T-helper 17 cell (primary cell): Measurements from ENCODE around the gene PLD1. TPM values are rescaled to one million over a fixed set of nuclear protein-coding genes. Genes with fewer than 3 reads are reported as not detected.
"Not testable (repeated sequence)": the region's sequence is repeated elsewhere in the genome, so short reads cannot be mapped to it uniquely, and the experiment has no call there.

Experiments
- ATAC-seq: fragments of 150-1000 bp; cut with Tn5 transposase; 2 replicates; pipeline ENCODE4 v1.10.0; 2021; ENCODE audit warnings: mild to moderate bottlenecking, moderate library complexity
- DNase-seq, 3 donors: peaks; one replicate each; pipeline versions ENCODE4 v3.0.0 to v3.0.0-alpha.2; 2020 to 2021
- H3K9me3 ChIP-seq: one replicate; pipeline ENCODE4 v1.7.0; 2013; ENCODE audit warnings: low read length, mild to moderate bottlenecking; ENCODE audit not compliant: control insufficient read depth, poor library complexity, severe bottlenecking
- H3K27ac Mint-ChIP-seq: one replicate; pipeline ENCODE4 v1.8.0; 2022; ENCODE audit warnings: mild to moderate bottlenecking, moderate library complexity, mixed read lengths
- H3K27me3 Mint-ChIP-seq: one replicate; pipeline ENCODE4 v1.8.0; 2022; ENCODE audit warnings: mixed read lengths
- H3K36me3 Mint-ChIP-seq: one replicate; pipeline ENCODE4 v1.8.0; 2022; ENCODE audit warnings: low read depth, mixed read lengths
- H3K4me1 Mint-ChIP-seq: one replicate; pipeline ENCODE4 v1.8.0; 2022; ENCODE audit warnings: mild to moderate bottlenecking, mixed read lengths
- H3K4me3 Mint-ChIP-seq: one replicate; pipeline ENCODE4 v1.8.0; 2022; ENCODE audit warnings: mild to moderate bottlenecking, moderate library complexity, mixed read lengths
- total RNA-seq, 4 donors: library from RNA in 2 of 4; stranded (reverse) in 2 of 4; gene quantifications; one replicate each; pipeline ENCODE4 v1.2.3 and lab custom pipeline; 2022 to 2026

PLD1 gene
- total RNA-seq, 2 donors from 2014 or later = 6.2 to 9.4 TPM

DNA sequence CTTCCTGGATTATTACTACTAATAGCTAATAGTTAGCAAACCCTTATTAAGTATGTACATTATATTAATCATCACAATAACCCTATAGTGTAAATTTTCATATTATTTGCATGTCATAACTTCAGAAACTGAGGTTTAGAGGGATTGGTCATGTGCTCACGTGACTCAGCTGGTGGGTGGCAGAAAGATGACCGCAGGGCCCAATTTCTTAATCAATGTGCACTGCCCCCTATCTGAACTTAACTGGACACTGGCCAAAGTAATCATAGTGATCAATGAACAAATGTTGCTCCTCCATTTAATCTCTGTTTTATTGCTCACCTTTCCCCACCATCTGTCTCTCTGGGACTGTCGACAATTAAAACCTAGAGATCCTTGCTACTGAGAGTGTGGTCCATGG, 52.2 kb downstream of the PLD1 start:
- H3K4me1 Mint-ChIP-seq = peaks cover 4% of the 10 kb centered on the region

DNA sequence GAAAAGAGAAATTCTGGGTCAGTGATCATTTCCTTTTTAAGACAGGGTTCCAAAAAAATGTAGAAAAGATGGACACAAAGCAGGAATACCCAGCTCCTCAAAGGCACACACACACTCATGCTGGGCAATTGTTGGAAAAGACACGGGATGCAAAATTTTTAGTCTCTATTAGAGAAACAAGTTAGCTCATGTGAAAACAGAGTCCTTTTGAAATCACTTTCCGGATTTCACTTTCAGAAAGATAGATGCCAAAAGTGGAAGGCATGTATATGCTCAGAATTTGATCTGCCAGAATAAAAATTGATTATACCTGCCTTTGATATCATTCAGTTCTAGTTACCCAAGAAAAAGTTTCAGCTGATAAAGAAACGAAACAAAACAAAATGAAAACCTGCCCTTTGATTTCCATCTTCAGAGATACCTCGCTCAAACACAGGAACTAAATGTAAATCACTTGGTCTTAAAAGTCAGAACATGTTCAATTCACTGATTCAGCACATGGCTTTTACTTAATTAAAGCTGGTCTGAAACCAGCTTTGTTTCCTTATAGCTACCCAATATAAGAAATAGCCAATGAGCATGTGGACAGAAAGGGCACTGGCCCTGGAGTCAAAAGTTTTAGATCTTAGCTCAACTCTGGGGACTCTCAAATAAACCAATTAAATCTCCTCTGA, 52.8 kb downstream of the PLD1 start:
- Mint-ChIP-seq H3K4me1 (peaks cover 5% of the 10 kb centered on the region), H3K27ac (no peak overlapping the region), H3K27me3 (peaks cover 16% of the 10 kb centered on the region), H3K4me3 (no peak overlapping the region), H3K36me3 (peaks cover 2% of the 10 kb centered on the region)
- ATAC-seq (no peak), DNase-seq (no peak)
- no peaks in the 10 kb centered on the region for H3K9me3 ChIP-seq

More for the DNA sequence above, 52.2 kb downstream of the PLD1 start:
- Mint-ChIP-seq H3K36me3 (peaks cover 2% of the 10 kb centered on the region), H3K4me3 (no peak overlapping the region), H3K27me3 (peaks cover 17% of the 10 kb centered on the region), H3K27ac (no peak overlapping the region)
- H3K9me3 ChIP-seq = no peaks in the 10 kb centered on the region
- DNase-seq (no peak), ATAC-seq (no peak)

DNA sequence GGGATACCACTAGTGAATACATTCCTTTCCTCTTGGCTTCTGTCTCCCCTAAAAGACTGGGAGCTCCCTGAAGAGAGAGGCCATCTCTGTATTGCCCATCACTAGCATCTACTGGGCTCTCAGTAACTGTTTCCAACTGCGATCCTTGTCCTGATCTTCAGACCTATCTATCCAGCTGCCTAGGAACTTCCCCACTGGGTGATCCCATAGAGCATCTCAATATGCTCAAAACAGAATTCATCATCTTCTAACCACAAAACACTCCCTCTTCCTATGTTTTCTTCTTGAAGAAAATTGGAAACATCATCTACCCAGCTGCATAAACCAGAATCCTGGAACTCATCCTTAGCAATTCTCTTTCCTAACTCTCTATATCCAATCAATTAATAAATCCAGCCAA, 54.6 kb downstream of the PLD1 start:
- H3K27me3 Mint-ChIP-seq = peaks cover 6% of the 10 kb centered on the region
- no peak for ATAC-seq
- DNase-seq = no peak
- H3K4me3 Mint-ChIP-seq = no peak overlapping the region
- no peaks in the 10 kb centered on the region for H3K9me3 ChIP-seq
- no peaks in the 10 kb centered on the region for H3K36me3 Mint-ChIP-seq
- H3K27ac Mint-ChIP-seq = no peak overlapping the region
- H3K4me1 Mint-ChIP-seq = peaks cover 4% of the 10 kb centered on the region

DNA sequence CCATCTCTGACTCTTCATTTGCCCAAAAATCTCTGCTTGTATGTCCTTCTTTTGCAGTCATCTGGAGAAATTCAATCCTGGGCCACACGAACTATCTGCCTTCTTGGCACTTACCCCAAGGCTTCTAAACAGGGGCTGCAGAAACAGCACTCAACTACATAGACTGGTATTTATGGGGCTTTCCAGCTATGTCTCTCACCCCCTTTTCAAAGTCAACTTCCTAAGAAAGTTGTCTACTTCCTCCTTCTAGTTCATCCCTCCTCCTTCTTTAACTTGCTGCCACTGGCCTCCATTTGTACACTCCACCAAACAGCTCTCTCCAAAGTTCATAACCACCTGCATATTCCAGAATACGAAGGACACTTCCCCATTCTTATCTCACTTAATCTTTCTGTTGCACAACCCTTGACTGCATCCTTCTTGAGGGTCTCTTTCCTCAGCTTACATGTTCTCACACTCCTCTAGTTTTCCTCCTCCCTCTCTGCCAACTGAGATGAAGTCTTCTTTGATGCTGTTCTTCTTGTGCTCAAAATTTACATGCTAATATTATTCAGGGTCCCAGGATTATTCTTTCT, 55.2 kb downstream of the PLD1 start:
- no peak for ATAC-seq
- no peaks in the 10 kb centered on the region for H3K9me3 ChIP-seq
- Mint-ChIP-seq H3K4me3 (no peak overlapping the region), H3K4me1 (peaks cover 5% of the 10 kb centered on the region), H3K27ac (no peak overlapping the region), H3K27me3 (peaks cover 2% of the 10 kb centered on the region), H3K36me3 (peaks cover 1% of the 10 kb centered on the region)
- no peak for DNase-seq

DNA sequence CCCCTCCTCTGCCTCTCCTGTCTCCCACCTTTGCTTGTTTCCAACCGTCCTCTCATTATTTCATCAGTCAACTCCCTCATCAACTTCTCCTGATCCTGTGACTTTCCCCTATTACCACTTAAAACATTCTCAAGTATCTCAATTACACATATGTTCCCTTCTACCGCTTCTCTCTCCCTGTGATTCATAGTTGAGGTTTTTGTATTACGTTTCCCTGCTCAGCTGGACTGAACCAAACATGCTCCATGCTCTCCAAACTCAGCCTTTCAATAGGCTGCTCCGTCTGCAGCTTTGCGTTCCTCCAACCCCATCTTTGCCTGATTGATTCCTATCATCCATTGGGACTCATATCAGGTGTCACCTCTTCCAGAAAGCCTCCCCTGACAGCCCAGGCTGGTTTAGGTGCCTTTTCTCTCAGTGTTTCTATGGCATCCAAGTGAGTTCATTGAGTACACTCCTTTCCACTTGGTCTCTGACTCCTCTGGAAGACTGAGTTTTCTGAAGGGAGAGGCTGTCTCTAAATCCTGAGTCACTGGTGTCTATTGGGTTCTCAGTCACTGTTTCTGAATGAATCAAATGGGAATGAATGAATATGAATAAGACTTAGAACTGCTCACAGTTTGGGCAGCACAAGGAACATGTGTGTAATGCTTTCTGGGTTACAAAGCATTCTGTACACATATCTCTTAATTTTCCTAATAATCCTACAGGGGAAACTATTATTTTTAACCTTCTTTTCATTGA, 56.4 kb downstream of the PLD1 start:
- Mint-ChIP-seq H3K36me3 (peaks cover 3% of the 10 kb centered on the region), H3K27ac (no peak overlapping the region), H3K4me3 (no peak overlapping the region), H3K4me1 (peaks cover 9% of the 10 kb centered on the region), H3K27me3 (peaks cover 9% of the 10 kb centered on the region)
- no peaks in the 10 kb centered on the region for H3K9me3 ChIP-seq
- no peak for DNase-seq
- no peak for ATAC-seq

DNA sequence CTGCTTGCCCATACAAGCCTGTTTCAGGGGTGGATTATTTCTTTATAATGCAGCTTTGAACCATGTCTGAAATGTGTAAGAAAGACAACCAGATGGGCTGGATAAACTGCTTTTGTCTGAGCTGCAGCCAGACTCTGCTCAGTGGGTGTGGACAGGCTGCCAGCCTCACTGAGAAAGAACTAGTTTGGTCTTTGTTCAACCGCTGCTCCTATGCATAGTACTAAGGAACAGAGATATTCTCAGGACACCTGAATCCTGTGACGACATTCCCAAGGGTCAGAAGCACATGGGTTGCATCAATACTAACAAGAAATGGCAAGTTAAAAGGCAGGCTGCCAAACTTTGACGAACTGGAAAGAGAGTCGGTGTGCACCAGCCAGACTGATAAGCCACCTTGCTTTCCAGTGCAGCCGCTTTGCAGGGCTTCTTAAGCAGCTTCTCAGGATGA, 57.2 kb downstream of the PLD1 start:
- peaks cover 3% of the 10 kb centered on the region for H3K36me3 Mint-ChIP-seq
- no peaks in the 10 kb centered on the region for H3K9me3 ChIP-seq
- DNase-seq (no peak), ATAC-seq (no peak)
- H3K4me3 Mint-ChIP-seq = no peak overlapping the region
- H3K4me1 Mint-ChIP-seq = peaks cover 9% of the 10 kb centered on the region
- H3K27ac Mint-ChIP-seq = no peak overlapping the region
- peaks cover 15% of the 10 kb centered on the region for H3K27me3 Mint-ChIP-seq

DNA sequence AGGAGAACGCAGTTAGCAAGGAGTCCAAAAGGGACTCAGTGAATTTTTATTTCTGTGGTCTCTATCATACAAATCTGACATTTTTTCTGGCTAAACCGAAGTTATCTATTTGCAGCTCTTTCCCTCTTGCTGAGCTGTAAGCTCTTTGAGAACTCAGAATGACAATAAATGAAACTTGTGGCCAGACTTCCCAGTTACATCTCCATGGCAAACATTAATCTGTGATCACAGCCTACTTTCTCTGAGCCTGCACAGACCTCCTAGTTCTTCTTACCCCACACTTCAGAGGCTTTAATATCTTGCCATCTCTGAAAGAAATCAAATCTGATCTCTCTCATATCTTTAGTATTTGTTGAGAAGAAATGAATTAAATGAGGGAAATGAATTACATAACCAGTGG, 58.0 kb downstream of the PLD1 start:
- Mint-ChIP-seq H3K36me3 (peaks cover 3% of the 10 kb centered on the region), H3K4me3 (no peak overlapping the region), H3K27me3 (peaks cover 15% of the 10 kb centered on the region), H3K27ac (no peak overlapping the region), H3K4me1 (peaks cover 7% of the 10 kb centered on the region)
- ATAC-seq (no peak), DNase-seq (no peak)
- no peaks in the 10 kb centered on the region for H3K9me3 ChIP-seq

DNA sequence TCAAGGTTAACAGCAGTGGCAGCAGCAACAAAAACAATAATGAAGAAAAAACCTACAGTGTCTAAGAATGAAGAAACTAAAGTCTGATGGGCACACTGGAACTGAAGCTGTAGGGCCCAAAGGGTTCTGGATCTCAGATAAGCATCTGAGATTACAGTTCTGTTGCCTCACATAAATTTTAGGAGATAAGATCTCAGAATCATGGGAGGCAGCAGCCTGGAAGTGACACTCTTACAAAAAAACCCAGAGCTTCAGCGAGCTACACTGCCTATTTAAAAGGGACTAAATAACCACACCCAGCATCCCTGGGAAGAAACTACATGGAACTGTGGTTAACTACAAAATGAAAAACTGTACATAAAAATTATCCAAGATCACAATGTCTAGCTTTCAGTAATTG, 61.2 kb downstream of the PLD1 start:
- no peak for DNase-seq
- Mint-ChIP-seq H3K4me3 (no peak overlapping the region), H3K27ac (no peak overlapping the region), H3K36me3 (peaks cover 5% of the 10 kb centered on the region), H3K27me3 (peaks cover 21% of the 10 kb centered on the region), H3K4me1 (peaks cover 7% of the 10 kb centered on the region)
- H3K9me3 ChIP-seq = no peaks in the 10 kb centered on the region
- ATAC-seq = no peak

DNA sequence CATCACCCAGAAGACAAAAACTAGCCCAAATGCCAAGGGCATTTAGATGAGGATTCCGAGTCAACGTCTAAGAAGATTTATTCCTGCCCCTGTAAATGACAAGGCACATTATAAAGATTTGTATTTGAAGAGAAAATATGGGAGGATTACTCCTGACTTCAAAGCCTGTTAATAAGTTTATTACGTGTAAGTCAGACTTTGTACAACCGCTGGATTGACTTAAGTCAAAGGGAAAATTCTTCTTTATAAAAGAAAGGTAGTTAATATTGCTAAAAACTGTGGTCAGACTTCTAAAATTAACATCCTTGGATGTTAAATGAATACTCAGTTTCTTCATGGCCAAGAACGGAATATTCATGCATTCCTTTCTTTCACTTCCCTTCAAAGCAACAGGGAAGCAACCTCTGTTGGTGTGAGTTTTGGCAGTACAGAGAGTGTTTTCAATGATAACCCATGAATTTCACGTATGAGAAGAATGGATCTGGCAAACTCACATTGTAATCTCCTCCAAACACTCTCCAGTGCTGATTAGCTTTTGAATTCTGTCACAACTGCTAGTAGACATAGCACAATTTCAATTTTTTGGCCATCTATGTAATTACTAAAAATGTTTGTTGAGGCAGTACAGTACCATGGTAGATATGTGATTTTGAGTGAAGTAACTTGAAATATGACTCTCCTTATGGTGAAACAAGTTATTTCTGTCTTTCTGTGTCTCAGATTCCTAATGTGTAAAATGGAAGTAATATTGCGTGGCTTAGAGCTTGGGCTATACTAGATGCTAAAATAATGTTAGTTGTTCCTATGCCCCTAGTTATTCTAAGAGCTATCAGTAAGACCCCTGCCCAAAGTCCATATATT, 62.0 kb downstream of the PLD1 start:
- Mint-ChIP-seq H3K36me3 (peaks cover 5% of the 10 kb centered on the region), H3K27me3 (peaks cover 21% of the 10 kb centered on the region), H3K27ac (no peak overlapping the region), H3K4me3 (no peak overlapping the region), H3K4me1 (peaks cover 7% of the 10 kb centered on the region)
- no peak for ATAC-seq
- no peak for DNase-seq
- H3K9me3 ChIP-seq = no peaks in the 10 kb centered on the region

DNA sequence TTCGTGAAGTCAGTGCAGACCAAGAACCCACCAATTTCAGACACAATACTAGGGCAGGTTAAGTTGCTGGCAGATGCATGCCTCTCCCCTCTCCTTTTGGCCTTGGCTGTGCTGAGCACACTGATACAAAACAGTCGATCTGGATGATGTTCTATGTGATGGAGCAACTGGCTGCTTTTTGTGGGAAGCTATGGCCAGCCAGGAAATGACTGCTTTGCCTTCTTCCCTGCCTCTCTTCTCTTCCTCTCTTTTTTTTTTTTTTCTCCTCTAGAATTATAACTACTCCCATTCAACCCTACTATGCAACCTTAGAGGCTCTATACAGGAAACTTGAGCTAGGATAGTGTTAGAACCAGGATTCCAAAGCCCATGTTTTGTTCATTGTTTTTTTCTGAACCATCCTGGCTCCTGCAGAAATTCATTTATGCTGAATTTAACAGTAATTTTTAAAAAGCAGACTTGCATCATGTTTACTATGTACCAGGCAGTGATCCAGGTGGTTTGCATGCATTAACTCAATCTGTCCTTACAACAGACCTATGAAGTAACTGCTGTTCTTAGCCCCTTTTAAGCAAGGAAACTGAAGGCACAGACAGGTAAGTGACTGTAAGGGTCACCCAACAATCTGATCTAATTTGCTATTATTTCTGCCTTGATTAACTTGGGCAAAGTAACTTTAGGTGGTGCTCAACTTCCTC, 62.9 kb downstream of the PLD1 start:
- ATAC-seq = no peak
- DNase-seq = no peak
- Mint-ChIP-seq H3K27ac (no peak overlapping the region), H3K4me3 (no peak overlapping the region), H3K36me3 (peaks cover 5% of the 10 kb centered on the region), H3K4me1 (peaks cover 5% of the 10 kb centered on the region), H3K27me3 (peaks cover 21% of the 10 kb centered on the region)
- no peaks in the 10 kb centered on the region for H3K9me3 ChIP-seq

DNA sequence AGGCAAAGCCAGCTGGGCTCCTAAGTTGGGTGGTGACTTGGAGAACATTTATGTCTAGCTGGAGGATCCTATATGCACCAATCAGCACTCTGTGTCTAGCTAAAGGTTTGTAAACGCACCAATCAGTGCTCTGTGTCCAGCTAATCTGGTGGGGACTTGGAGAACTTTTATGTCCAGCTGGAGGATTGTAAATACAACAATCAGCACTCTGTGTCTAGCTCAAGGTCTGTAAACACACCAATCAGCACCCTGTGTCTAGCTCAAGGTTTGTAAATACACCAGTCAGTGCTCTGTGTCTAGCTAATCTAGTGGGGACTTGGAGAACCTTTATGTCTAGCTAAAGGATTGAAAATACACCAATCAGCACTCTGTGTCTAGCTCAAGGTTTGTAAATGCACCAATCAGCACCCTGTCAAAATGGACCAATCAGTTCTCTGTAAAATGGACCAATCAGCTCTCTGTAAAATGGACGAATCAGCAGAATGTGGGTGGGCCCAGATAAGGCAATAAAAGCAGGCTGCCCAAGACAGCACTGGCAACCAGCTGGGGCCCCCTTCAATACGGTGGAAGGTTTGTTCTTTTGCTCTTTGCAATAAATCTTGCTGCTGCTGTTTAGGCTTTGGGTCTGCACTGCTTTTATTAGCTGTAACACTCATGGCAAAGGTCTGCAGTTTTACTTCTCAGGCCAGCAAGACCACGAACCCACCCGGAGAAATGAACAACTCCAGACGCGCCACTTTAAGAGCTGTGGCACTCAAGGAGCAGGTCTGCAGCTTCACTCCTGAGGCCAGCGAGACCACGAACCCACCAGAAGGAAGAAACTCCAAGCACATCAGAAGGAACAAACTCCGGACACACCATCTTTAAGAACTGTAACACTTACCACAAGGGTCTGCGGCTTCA, 63.7 kb downstream of the PLD1 start:
- H3K27ac Mint-ChIP-seq, ATAC-seq, DNase-seq, H3K36me3 Mint-ChIP-seq, H3K4me3 Mint-ChIP-seq, H3K9me3 ChIP-seq, H3K4me1 Mint-ChIP-seq: not testable (repeated sequence)
- H3K27me3 Mint-ChIP-seq = peaks cover 21% of the 10 kb centered on the region
